EL (cell line): ENCODE measurements around the gene BTBD6.

ENCODE experiments used
- DNase-seq: peaks from one replicate; pipeline ENCODE4 v3.0.0-alpha.2; 2016

BTBD6 gene

DNA sequence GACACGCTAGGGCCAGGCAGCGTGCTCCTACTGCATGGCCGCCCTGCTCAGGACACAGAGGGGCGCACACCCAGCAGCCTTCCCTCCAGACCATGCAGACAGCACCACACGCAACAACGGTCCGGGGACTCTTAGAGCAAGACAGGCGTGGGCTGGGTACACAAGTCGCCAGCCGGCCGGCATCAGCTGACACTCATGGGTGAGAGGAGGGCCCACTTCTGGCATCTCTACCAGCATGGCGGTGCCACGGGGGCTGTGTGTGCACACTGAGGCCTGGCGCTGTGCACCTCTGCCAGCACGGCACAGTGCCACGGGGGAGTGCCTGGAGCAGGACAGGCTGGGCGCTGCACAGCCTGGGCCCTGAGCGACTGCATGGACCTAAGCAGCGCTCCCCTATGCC, 6.7 kb upstream of the BTBD6 start:
- DNase-seq, result no peak

DNA sequence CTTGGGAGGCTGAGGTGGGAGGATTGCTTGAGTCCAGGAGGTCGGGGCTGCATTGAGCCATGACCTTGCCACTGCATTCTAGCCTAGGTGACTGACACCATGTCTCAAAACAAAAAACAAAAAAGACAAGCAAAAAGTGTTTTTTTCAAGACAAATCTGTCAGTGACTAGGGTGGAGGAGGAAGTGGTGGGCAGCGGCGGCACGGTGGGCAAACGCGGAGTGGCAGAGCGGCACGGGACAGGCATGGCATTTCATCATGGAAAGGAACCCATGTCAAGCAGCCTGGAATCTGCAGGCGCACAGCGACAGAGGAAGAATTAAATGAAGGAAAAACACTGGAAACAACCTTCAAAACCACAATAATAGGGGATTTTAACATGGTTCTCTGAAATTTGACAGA, 4.0 kb upstream of the BTBD6 start:
- DNase-seq, result no peak

GRCh38 chr14:105247026-105247425, 1.3 kb upstream of the BTBD6 start:
- no peak for DNase-seq

DNA sequence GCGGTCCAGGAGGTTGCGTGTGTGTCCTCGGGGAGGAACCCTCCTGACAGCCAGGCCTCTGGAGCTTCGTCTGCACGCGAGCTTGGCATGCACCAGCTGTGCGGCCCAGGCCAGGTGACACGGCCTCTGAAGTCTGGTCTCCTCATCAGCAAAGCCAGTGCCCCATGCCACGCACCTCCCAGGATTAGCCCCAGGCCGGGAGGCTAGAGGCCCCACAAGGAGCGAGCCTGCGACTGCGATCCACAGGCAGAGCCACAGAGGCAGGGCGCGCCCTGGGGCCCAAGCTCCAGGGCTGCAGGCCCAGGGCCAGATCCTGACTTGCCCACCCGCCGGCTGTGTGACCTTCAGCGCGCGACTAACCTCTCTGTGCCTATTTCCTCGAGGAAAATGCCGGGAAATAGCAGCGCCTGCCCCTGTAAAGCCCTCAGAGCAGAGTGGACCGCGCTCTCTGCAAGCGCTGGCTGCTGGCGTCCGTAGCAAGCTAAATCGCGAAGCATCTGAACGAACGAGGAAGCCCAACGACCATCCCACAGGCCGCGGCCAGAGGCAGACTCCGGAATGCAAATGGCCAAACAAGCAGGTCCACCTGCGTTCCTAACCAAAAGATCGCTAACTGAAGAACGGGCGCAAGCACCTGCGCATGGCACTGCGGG, 492 bp upstream of the BTBD6 start:
- no peak for DNase-seq

DNA sequence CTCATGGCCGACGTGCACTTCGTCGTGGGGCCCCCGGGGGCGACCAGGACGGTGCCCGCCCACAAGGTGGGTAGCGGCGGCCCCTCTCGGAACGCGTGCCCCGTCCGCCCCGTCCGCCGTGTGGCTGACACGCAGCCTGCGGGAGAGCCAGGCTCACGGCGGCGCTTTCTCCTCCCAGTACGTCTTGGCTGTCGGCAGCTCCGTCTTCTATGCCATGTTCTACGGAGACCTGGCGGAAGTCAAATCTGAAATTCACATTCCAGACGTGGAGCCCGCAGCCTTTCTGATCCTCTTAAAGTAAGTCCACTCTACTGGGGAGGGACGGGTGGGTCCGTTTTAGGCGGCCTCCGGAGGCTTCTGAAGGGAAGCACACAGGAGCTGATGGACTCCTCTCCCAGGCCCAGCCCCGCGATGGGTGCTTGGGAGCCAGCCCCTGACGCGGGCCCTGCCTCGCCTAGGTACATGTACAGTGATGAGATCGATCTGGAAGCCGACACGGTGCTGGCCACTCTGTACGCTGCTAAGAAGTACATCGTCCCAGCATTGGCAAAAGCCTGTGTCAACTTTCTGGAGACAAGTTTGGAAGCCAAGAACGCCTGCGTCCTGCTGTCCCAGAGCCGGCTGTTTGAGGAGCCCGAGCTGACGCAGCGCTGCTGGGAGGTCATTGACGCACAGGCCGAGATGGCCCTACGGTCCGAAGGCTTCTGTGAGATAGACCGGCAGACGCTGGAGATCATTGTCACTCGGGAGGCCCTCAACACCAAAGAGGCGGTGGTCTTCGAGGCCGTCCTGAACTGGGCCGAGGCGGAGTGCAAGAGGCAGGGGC, 1.1 kb downstream of the BTBD6 start:
- DNase-seq, result peak; percentile 31

- no peak for DNase-seq
Measured at GRCh38 chr14:105250008-105250366, 1.7 kb downstream of the BTBD6 start.

DNA sequence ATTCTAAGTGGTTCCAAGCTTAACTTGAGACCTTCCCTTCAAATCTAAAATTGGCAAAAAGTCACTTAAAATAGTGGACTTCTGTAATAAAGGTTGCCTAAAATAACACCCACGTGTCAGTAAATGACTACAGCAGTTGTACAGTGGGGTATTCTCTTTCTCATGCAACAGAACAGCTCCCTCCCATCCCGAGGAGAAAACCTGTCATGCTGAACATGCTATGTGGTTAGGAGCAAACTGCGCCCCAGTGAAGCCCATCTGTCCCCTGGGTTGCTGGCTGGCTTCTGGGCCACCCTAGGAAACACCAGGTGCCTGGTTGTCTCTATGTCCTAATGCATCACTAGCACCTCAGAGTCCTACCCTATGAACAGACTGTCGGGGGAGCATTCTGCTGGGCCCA, 2.7 kb downstream of the BTBD6 start:
- DNase-seq, result no peak

DNA sequence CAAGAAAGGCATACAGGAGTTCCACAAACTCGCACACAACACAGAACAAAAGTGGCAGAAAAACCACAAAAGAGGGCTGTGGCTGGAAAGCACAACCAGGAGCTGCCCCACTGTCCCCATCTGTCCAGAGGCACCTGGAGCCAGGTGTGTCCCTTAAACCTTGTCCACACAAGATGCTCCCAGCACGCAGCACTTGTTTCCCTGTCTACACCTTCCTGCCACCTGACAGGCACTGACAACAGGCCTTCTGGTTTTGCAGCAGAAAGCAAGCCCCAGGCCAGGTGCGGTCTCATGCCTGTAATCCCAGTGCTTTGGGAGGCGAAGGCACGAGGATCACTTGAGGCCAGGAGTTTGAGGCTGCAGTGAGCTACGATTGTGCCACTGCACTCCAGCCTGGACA, 3.6 kb downstream of the BTBD6 start:
- no peak for DNase-seq

GRCh38 chr14:105252552-105253328, 4.4 kb downstream of the BTBD6 start:
- DNase-seq, result no peak

GRCh38 chr14:105253329-105253682, 5.0 kb downstream of the BTBD6 start:
- DNase-seq, result no peak

GRCh38 chr14:105255021-105255507, 6.7 kb downstream of the BTBD6 start:
- peak; percentile 44 for DNase-seq

GRCh38 chr14:105256292-105256960, 8.1 kb downstream of the BTBD6 start:
- no peak for DNase-seq

DNA sequence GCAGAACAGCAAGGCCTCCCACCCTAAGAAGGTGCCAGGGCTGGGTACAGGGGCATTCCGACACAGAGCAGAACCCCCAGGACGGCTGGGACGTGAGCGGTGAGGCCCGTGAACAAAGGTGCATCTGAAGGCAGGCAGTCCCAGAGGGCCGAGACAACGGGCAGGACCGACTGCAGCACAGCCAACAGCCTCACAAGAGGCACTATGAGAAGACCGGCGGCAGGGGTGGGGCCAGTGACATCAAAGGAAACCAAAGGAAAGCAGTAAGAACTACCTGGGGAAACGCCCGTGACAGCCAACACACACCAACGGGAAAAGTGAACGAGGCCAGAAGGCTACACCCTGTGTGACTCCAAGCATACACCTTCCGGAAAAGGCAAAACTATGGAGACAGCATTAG, 9.1 kb downstream of the BTBD6 start:
- DNase-seq, result no peak

DNA sequence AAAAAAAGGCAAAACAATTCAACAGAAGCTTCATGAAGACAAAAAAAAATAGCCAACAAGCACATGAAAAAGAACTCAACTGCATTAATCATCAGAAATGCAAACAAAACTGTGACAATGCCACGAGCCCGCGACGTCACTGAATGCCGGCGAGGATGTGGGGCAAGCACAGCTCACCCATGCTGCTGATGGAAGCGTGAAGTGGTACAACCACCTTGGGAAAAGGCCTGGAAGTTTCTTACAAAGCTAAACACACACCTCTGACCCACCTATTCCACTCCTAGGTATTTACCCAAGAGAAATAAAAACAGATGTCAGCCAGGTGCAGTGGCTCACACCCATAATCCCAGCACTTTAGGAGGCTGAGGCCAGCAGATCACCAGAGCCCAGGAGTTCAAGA, 10.5 kb downstream of the BTBD6 start:
- DNase-seq, result no peak

DNA sequence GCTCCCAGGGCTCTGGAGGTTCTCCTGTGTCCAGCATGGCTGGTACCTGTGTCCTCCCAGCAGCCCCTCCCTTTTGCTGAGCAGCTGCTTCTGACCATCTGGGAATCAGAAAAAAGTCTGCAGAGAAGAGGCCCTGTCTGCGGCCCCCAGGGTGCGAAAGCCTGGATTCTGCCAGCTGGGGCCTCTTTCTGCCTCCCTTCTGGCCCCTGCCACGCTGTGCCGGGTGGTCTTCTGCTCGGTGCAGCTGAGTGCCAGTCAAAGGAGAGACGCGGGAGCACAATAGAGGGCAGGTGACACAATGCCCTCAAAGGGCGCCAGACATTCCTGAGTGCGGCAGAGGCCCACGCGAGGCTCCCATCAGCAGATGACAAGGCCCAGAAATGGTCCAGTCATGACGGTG, 12.6 kb downstream of the BTBD6 start:
- no peak for DNase-seq

GRCh38 chr14:105261781-105262180, 13.4 kb downstream of the BTBD6 start:
- no peak for DNase-seq

DNA sequence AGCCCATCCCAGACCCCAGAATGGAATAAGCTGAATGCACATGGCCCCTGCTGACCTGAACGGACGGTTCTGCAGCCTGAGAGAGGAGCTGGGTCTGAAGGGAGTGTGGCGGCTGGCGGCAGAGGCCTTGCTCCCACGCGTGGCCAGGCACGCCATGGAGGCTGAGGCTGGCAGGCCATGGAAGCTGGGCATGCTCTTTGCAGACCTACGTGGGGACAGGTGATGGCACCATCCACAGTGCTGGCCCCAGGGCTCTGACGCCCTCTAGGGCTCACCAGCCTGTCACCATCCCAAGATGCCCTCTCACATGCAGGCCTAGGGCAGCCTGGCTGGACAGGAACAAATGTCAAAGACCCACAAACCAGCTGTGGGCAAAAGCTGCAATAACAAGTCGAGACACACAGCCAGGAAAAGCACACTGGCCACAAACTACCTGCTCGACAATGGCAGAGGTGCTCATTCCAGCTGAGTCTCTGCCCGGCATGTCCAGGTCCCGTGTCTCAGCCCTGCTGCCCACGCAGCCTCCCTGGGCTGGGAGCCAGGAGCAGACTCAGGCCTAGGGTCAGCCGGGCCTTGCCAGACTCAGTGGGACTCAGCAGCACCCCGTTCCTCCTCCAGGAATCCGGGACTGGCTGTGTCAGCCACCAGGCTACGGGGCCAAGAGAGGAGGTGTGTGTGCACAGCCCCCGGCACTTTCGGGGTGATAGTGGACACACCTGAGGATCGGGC, 19.7 kb downstream of the BTBD6 start:
- DNase-seq, result no peak

- no peak for DNase-seq
Measured at GRCh38 chr14:105268736-105269354, 20.5 kb downstream of the BTBD6 start.

DNA sequence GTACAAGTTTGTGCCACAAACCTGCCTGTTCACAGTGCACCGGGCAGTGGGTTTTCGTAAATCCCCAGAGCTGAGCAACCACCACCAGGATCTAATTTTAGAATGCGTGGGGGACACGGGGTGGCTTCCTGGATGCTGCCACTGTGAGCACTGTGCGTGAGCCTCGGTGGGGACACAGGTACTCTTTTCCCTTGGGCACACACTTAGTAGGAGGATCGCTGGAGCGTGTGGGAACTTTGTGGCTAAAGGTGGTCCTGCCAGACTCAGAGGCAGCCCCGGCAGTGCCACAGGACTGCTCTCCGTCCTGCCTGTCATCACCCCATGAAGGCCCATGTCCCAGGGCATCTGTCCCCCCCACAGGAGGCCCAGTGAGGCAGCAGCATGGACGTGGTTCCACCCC, 21.1 kb downstream of the BTBD6 start:
- no peak for DNase-seq

GRCh38 chr14:105271224-105271890, 23.0 kb downstream of the BTBD6 start:
- DNase-seq, result no peak

- DNase-seq, result no peak
Measured at GRCh38 chr14:105272623-105273022, 24.3 kb downstream of the BTBD6 start.

DNA sequence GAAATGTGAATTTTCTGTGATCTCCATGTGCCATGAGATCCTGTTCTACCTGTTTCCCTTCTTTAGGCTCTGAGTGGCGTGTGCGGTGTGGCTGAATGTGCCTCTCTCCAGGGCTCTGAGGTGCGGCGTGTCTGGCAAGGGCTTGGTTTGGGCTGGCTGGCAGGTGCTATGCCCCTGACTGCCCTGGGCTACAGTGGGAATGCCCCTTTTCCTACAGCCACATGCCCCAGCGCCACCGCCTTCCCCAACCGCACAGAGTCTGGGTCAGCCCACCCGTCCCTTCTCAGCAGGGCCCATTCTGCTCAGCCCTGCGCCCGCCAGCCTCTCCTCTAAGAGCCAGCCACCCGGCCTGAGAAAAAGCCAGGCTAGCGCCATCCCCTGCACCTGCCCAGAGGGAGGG, 24.7 kb downstream of the BTBD6 start:
- DNase-seq, result no peak
